HEK293T (cell line): Measurements from ENCODE around the gene DLG4.

ENCODE experiments used
- BHLHE40 ChIP-seq: fragments of 450-650 bp; IDR thresholded peaks from 2 replicates; pipeline ENCODE4 v1.6.1; 2016; ENCODE audit warnings: mild to moderate bottlenecking, moderate library complexity, borderline replicate concordance
- ELF4 ChIP-seq: fragments of 450-650 bp; IDR thresholded peaks from 2 replicates; pipeline ENCODE4 v1.6.1; 2017; ENCODE audit warnings: antibody characterized with exemption
- FOXA1 ChIP-seq: fragments of 450-650 bp; IDR thresholded peaks from 2 replicates; pipeline ENCODE4 v1.6.1; 2016; ENCODE audit warnings: mild to moderate bottlenecking
- FOXK2 ChIP-seq: fragments of 450-650 bp; IDR thresholded peaks from 2 replicates; pipeline ENCODE4 v1.6.1; 2016; ENCODE audit warnings: mild to moderate bottlenecking
- FOXM1 ChIP-seq: fragments of 450-650 bp; IDR thresholded peaks from 2 replicates; pipeline ENCODE4 v1.6.1; 2017; ENCODE audit warnings: mild to moderate bottlenecking, borderline replicate concordance
- L3MBTL2 ChIP-seq: fragments of 450-650 bp; conservative IDR thresholded peaks from 2 replicates; pipeline ENCODE4 v1.6.1; 2016; ENCODE audit warnings: mild to moderate bottlenecking
- NFRKB ChIP-seq: fragments of 450-650 bp; IDR thresholded peaks from 2 replicates; pipeline ENCODE4 v1.6.1; 2016; ENCODE audit warnings: mild to moderate bottlenecking, moderate library complexity
- PKNOX1 ChIP-seq: fragments of 450-650 bp; IDR thresholded peaks from 2 replicates; pipeline ENCODE4 v1.6.1; 2016
- SP1 ChIP-seq: fragments of 450-650 bp; IDR thresholded peaks from 2 replicates; pipeline ENCODE4 v1.6.1; 2017
- TARDBP ChIP-seq: fragments of 450-650 bp; IDR thresholded peaks from 2 replicates; pipeline ENCODE4 v1.6.1; 2016

GRCh38 chr17:7207120-7208001, 12.3 kb downstream of the DLG4 start:
- TF ChIP-seq BHLHE40 (no peak), PKNOX1 (no peak), FOXM1 (no peak), SP1 (no peak), FOXK2 (no peak), TARDBP (no peak), FOXA1 (no peak), ELF4 (no peak), NFRKB (no peak), L3MBTL2 (no peak)
